IPS-15b (cell line): ENCODE results near the gene EHD2.
"Not testable (repeated sequence)": the region's sequence is repeated elsewhere in the genome, so short reads cannot be mapped to it uniquely, and the experiment has no call there.

Experiments
- H3K27me3 ChIP-seq: one replicate; pipeline ENCODE4 v1.6.1; 2013; ENCODE audit warnings: low read length; ENCODE audit not compliant: control insufficient read depth, insufficient read depth
- H3K36me3 ChIP-seq: one replicate; pipeline ENCODE4 v1.6.1; 2013; ENCODE audit warnings: low read length; ENCODE audit not compliant: control insufficient read depth, insufficient read depth
- H3K4me1 ChIP-seq: one replicate; pipeline ENCODE4 v1.6.1; 2013; ENCODE audit warnings: mild to moderate bottlenecking, low read length; ENCODE audit not compliant: control insufficient read depth, insufficient read depth
- H3K4me3 ChIP-seq: one replicate; pipeline ENCODE4 v1.5.1; 2013; ENCODE audit warnings: low read depth, low read length
- H3K9ac ChIP-seq: one replicate; pipeline ENCODE4 v1.6.1; 2013; ENCODE audit warnings: low read depth, mild to moderate bottlenecking, low read length
- H3K9me3 ChIP-seq: one replicate; pipeline ENCODE4 v1.6.1; 2013; ENCODE audit warnings: mild to moderate bottlenecking, low read length; ENCODE audit not compliant: control insufficient read depth, insufficient read depth

EHD2 gene

GRCh38 chr19:47745010-47745901, 32.0 kb downstream of the EHD2 start, which contains the start of gene NOP53:
Gene NOP53, plus strand, starts transcription at chr19:47745546. Its CDS starts 14 bp downstream, at chr19:47745560.
- peak within 1 kb of the TSS; percentile 91 for H3K9ac ChIP-seq
- H3K9me3 ChIP-seq: no peaks in the 10 kb centered on the region
- no peaks in the 10 kb centered on the region for H3K27me3 ChIP-seq
- H3K4me3 ChIP-seq: peak within 1 kb of the TSS; percentile 78
- H3K4me1 ChIP-seq: no peaks in the 10 kb centered on the region
- peaks cover 20% of the 10 kb centered on the region for H3K36me3 ChIP-seq

GRCh38 chr19:47746129-47746528, 32.9 kb downstream of the EHD2 start:
- H3K4me1 ChIP-seq, H3K9me3 ChIP-seq, H3K27me3 ChIP-seq: not testable (repeated sequence)
- Histone ChIP-seq H3K36me3 (peaks cover 27% of the 10 kb centered on the region), H3K9ac (peak overlapping the region; percentile 73), H3K4me3 (peak overlapping the region; percentile 78)

- H3K4me3 ChIP-seq: no peak overlapping the region
- no peaks in the 10 kb centered on the region for H3K9me3 ChIP-seq
- H3K4me1 ChIP-seq: no peaks in the 10 kb centered on the region
- H3K9ac ChIP-seq: no peak overlapping the region
- H3K27me3 ChIP-seq: no peaks in the 10 kb centered on the region
- H3K36me3 ChIP-seq: peaks cover 58% of the 10 kb centered on the region
Measured at GRCh38 chr19:47749326-47749725, 36.1 kb downstream of the EHD2 start.

GRCh38 chr19:47750752-47751151, 37.5 kb downstream of the EHD2 start:
- H3K4me1 ChIP-seq: no peaks in the 10 kb centered on the region
- peaks cover 68% of the 10 kb centered on the region for H3K36me3 ChIP-seq
- H3K9ac ChIP-seq: no peak overlapping the region
- no peaks in the 10 kb centered on the region for H3K9me3 ChIP-seq
- H3K27me3 ChIP-seq: no peaks in the 10 kb centered on the region
- H3K4me3 ChIP-seq: no peak overlapping the region

- H3K27me3 ChIP-seq: no peaks in the 10 kb centered on the region
- H3K4me3 ChIP-seq: no peak overlapping the region
- no peaks in the 10 kb centered on the region for H3K4me1 ChIP-seq
- H3K9me3 ChIP-seq: no peaks in the 10 kb centered on the region
- H3K36me3 ChIP-seq: peaks cover 81% of the 10 kb centered on the region
- no peak overlapping the region for H3K9ac ChIP-seq
Measured at GRCh38 chr19:47752440-47753211, 39.4 kb downstream of the EHD2 start.

GRCh38 chr19:47754206-47755064, 41.2 kb downstream of the EHD2 start:
- H3K9ac ChIP-seq: no peak overlapping the region
- H3K4me1 ChIP-seq: no peaks in the 10 kb centered on the region
- H3K36me3 ChIP-seq: peaks cover 74% of the 10 kb centered on the region
- no peak overlapping the region for H3K4me3 ChIP-seq
- H3K9me3 ChIP-seq: no peaks in the 10 kb centered on the region
- H3K27me3 ChIP-seq: no peaks in the 10 kb centered on the region

- Histone ChIP-seq H3K4me3 (no peak overlapping the region), H3K4me1 (no peaks in the 10 kb centered on the region), H3K36me3 (peaks cover 72% of the 10 kb centered on the region), H3K9me3 (no peaks in the 10 kb centered on the region), H3K27me3 (no peaks in the 10 kb centered on the region), H3K9ac (no peak overlapping the region)
Measured at GRCh38 chr19:47755065-47755761, 42.0 kb downstream of the EHD2 start.

- no peaks in the 10 kb centered on the region for H3K27me3 ChIP-seq
- H3K4me1 ChIP-seq: no peaks in the 10 kb centered on the region
- no peak overlapping the region for H3K4me3 ChIP-seq
- no peaks in the 10 kb centered on the region for H3K9me3 ChIP-seq
- peaks cover 64% of the 10 kb centered on the region for H3K36me3 ChIP-seq
- no peak overlapping the region for H3K9ac ChIP-seq
Measured at GRCh38 chr19:47755762-47756626, 42.8 kb downstream of the EHD2 start.

- peaks cover 58% of the 10 kb centered on the region for H3K36me3 ChIP-seq
- no peaks in the 10 kb centered on the region for H3K27me3 ChIP-seq
- H3K9me3 ChIP-seq: no peaks in the 10 kb centered on the region
- no peak overlapping the region for H3K4me3 ChIP-seq
- no peak overlapping the region for H3K9ac ChIP-seq
- H3K4me1 ChIP-seq: no peaks in the 10 kb centered on the region
Measured at GRCh38 chr19:47756627-47756929, 43.4 kb downstream of the EHD2 start.

GRCh38 chr19:47756953-47757608, 43.9 kb downstream of the EHD2 start:
- H3K9ac ChIP-seq: no peak overlapping the region
- no peak overlapping the region for H3K4me3 ChIP-seq
- no peaks in the 10 kb centered on the region for H3K4me1 ChIP-seq
- H3K9me3 ChIP-seq: no peaks in the 10 kb centered on the region
- peaks cover 53% of the 10 kb centered on the region for H3K36me3 ChIP-seq
- no peaks in the 10 kb centered on the region for H3K27me3 ChIP-seq
